Stimulated activated naive B cell treated with anti-CD40 and anti-IgM and Interleukin-4, amounts not matched to agents 10 μg/mL and 1 μg/mL and 100 μg/mL, for 72 hours (primary cell): Measurements from ENCODE around the gene YIPF3.
"Not testable (repeated sequence)": the region's sequence is repeated elsewhere in the genome, so short reads cannot be mapped to it uniquely, and the experiment has no call there.

ENCODE experiments used
- ATAC-seq, 2 donors: fragments of 150-1000 bp; cut with Tn5 transposase; replicated peaks; 2 replicates each; pipeline ENCODE4 v1.10.0; 2021; ENCODE audit warnings: moderate library complexity in 1 of 2
- DNase-seq: peaks from one replicate; pipeline ENCODE4 v3.0.0; 2021
- H3K27ac Mint-ChIP-seq: one replicate; pipeline ENCODE4 v1.8.0; 2022; ENCODE audit warnings: mild to moderate bottlenecking, mixed read lengths
- H3K27me3 Mint-ChIP-seq, 2 donors: one replicate each; pipeline ENCODE4 v1.8.0; 2022; ENCODE audit warnings: mixed read lengths in 2 of 2
- H3K36me3 Mint-ChIP-seq, 2 donors: one replicate each; pipeline ENCODE4 v1.8.0; 2022; ENCODE audit warnings: mixed read lengths in 2 of 2, mild to moderate bottlenecking in 1 of 2
- H3K4me1 Mint-ChIP-seq, 2 donors: one replicate each; pipeline ENCODE4 v1.8.0; 2022; ENCODE audit warnings: mixed read lengths in 2 of 2, mild to moderate bottlenecking in 1 of 2
- H3K4me3 Mint-ChIP-seq, 2 donors: one replicate each; pipeline ENCODE4 v1.8.0; 2022; ENCODE audit warnings: mild to moderate bottlenecking in 2 of 2, mixed read lengths in 2 of 2, moderate library complexity in 1 of 2
- H3K9me3 Mint-ChIP-seq, 2 donors: one replicate each; pipeline ENCODE4 v1.8.0; 2022; ENCODE audit warnings: mixed read lengths in 2 of 2, mild to moderate bottlenecking in 1 of 2

YIPF3 gene

GRCh38 chr6:43516697-43517504 lies at the start of gene YIPF3, which contains the start of gene POLR1C:
YIPF3 (minus strand) TSS chr6:43516926; CDS start chr6:43516807, 119 bp downstream.
POLR1C (plus strand) TSS chr6:43517089; CDS start chr6:43517110, 21 bp downstream.
- Mint-ChIP-seq H3K27ac (no peak within 1 kb of the TSS), H3K36me3 (peaks cover 20 to 27% of the 10 kb centered on the region in 2 donors), H3K27me3 (no peaks in the 10 kb centered on the region), H3K4me3 (no peak within 1 kb of the TSS), H3K4me1 (peaks cover 16 to 19% of the 10 kb centered on the region in 2 donors), H3K9me3 (no peaks in the 10 kb centered on the region)
- ATAC-seq (peak; percentile 95 to 96), DNase-seq (peak; percentile 96)

- no peaks in the 10 kb centered on the region for H3K27me3 Mint-ChIP-seq
- no peaks in the 10 kb centered on the region for H3K4me1 Mint-ChIP-seq
- no peak for ATAC-seq
- DNase-seq: no peak
- no peak overlapping the region for H3K27ac Mint-ChIP-seq
- peaks cover 28 to 57% of the 10 kb centered on the region in 2 donors for H3K36me3 Mint-ChIP-seq
- no peaks in the 10 kb centered on the region for H3K9me3 Mint-ChIP-seq
- H3K4me3 Mint-ChIP-seq: no peak overlapping the region
Measured at GRCh38 chr6:43559328-43559727, 42.6 kb upstream of the YIPF3 start.

GRCh38 chr6:43557620-43558019 lies 40.9 kb upstream of the YIPF3 start:
- not testable (repeated sequence) for H3K9me3 Mint-ChIP-seq, DNase-seq, H3K27ac Mint-ChIP-seq, H3K27me3 Mint-ChIP-seq, H3K4me1 Mint-ChIP-seq, ATAC-seq, H3K4me3 Mint-ChIP-seq
- peaks cover 33 to 64% of the 10 kb centered on the region in 2 donors for H3K36me3 Mint-ChIP-seq

GRCh38 chr6:43547222-43547621 lies 30.5 kb upstream of the YIPF3 start:
- ATAC-seq (no peak), DNase-seq (no peak)
- Mint-ChIP-seq H3K4me3 (no peak overlapping the region), H3K27ac (peak overlapping the region; percentile 53), H3K4me1 (peaks cover 0 to 2% of the 10 kb centered on the region in 2 donors), H3K36me3 (peaks cover 30 to 46% of the 10 kb centered on the region in 2 donors), H3K27me3 (no peaks in the 10 kb centered on the region), H3K9me3 (no peaks in the 10 kb centered on the region)

GRCh38 chr6:43544461-43544860 lies 27.7 kb upstream of the YIPF3 start:
- ATAC-seq (no peak), DNase-seq (no peak)
- Mint-ChIP-seq H3K27ac (no peak overlapping the region), H3K27me3 (no peaks in the 10 kb centered on the region), H3K4me1 (peaks cover 5% of the 10 kb centered on the region in 2 donors), H3K36me3 (peaks cover 31 to 45% of the 10 kb centered on the region in 2 donors), H3K4me3 (no peak overlapping the region), H3K9me3 (no peaks in the 10 kb centered on the region)

- no peak for DNase-seq
Measured at GRCh38 chr6:43541774-43542471, 25.2 kb upstream of the YIPF3 start.

GRCh38 chr6:43540507-43540906 lies 23.8 kb upstream of the YIPF3 start:
- ATAC-seq (no peak), DNase-seq (no peak)
- H3K4me1 Mint-ChIP-seq: peaks cover 3 to 5% of the 10 kb centered on the region in 2 donors
- no peaks in the 10 kb centered on the region for H3K9me3 Mint-ChIP-seq
- peaks cover 33 to 34% of the 10 kb centered on the region in 2 donors for H3K36me3 Mint-ChIP-seq
- no peak overlapping the region for H3K4me3 Mint-ChIP-seq
- H3K27ac Mint-ChIP-seq: no peak overlapping the region
- no peaks in the 10 kb centered on the region for H3K27me3 Mint-ChIP-seq

More at GRCh38 chr6:43541774-43542471, 25.2 kb upstream of the YIPF3 start:
- peaks cover 35 to 42% of the 10 kb centered on the region in 2 donors for H3K36me3 Mint-ChIP-seq
- H3K4me1 Mint-ChIP-seq: peaks cover 3 to 5% of the 10 kb centered on the region in 2 donors
- H3K9me3 Mint-ChIP-seq: no peaks in the 10 kb centered on the region
- H3K27ac Mint-ChIP-seq: peak overlapping the region; percentile 47
- H3K27me3 Mint-ChIP-seq: no peaks in the 10 kb centered on the region
- no peak overlapping the region for H3K4me3 Mint-ChIP-seq
- ATAC-seq: peak in 1 of 2 donors; percentile 29

GRCh38 chr6:43539409-43539808 lies 22.7 kb upstream of the YIPF3 start:
- peaks cover 34 to 36% of the 10 kb centered on the region in 2 donors for H3K36me3 Mint-ChIP-seq
- not testable (repeated sequence) for ATAC-seq, H3K4me1 Mint-ChIP-seq, H3K27me3 Mint-ChIP-seq, H3K4me3 Mint-ChIP-seq, H3K9me3 Mint-ChIP-seq, H3K27ac Mint-ChIP-seq, DNase-seq

GRCh38 chr6:43538986-43539385 lies 22.3 kb upstream of the YIPF3 start:
- not testable (repeated sequence) for H3K9me3 Mint-ChIP-seq, H3K4me1 Mint-ChIP-seq, H3K4me3 Mint-ChIP-seq, DNase-seq, H3K27ac Mint-ChIP-seq, ATAC-seq, H3K27me3 Mint-ChIP-seq
- peaks cover 34 to 38% of the 10 kb centered on the region in 2 donors for H3K36me3 Mint-ChIP-seq

- Mint-ChIP-seq H3K4me1 (peaks cover 0 to 1% of the 10 kb centered on the region in 2 donors), H3K27ac (no peak overlapping the region), H3K4me3 (no peak overlapping the region), H3K36me3 (peaks cover 31 to 55% of the 10 kb centered on the region in 2 donors), H3K9me3 (no peaks in the 10 kb centered on the region), H3K27me3 (no peaks in the 10 kb centered on the region)
- ATAC-seq (no peak), DNase-seq (no peak)
Measured at GRCh38 chr6:43532201-43532600, 15.5 kb upstream of the YIPF3 start.

- Mint-ChIP-seq H3K4me3 (no peak overlapping the region), H3K27me3 (no peaks in the 10 kb centered on the region), H3K9me3 (no peaks in the 10 kb centered on the region), H3K4me1 (peaks cover 5 to 10% of the 10 kb centered on the region in 2 donors), H3K27ac (peak overlapping the region; percentile 31), H3K36me3 (peaks cover 44 to 50% of the 10 kb centered on the region in 2 donors)
- DNase-seq: no peak
- ATAC-seq: no peak
Measured at GRCh38 chr6:43524483-43524961, 7.8 kb upstream of the YIPF3 start.

GRCh38 chr6:43523284-43523683 lies 6.6 kb upstream of the YIPF3 start:
- DNase-seq (no peak), ATAC-seq (peak in 1 of 2 donors; percentile 16)
- Mint-ChIP-seq H3K9me3 (no peaks in the 10 kb centered on the region), H3K27me3 (no peaks in the 10 kb centered on the region), H3K27ac (no peak overlapping the region), H3K4me1 (peaks cover 7 to 10% of the 10 kb centered on the region in 2 donors), H3K4me3 (no peak overlapping the region), H3K36me3 (peaks cover 44 to 48% of the 10 kb centered on the region in 2 donors)

- H3K27ac Mint-ChIP-seq: peak overlapping the region; percentile 52
- no peak for ATAC-seq
Measured at GRCh38 chr6:43522547-43523261, 6.0 kb upstream of the YIPF3 start.

GRCh38 chr6:43521836-43522235 lies 5.1 kb upstream of the YIPF3 start:
- Mint-ChIP-seq H3K9me3 (no peaks in the 10 kb centered on the region), H3K4me3 (no peak overlapping the region), H3K36me3 (peaks cover 35 to 37% of the 10 kb centered on the region in 2 donors), H3K27ac (no peak overlapping the region), H3K27me3 (no peaks in the 10 kb centered on the region), H3K4me1 (peaks cover 7 to 10% of the 10 kb centered on the region in 2 donors)
- ATAC-seq (no peak), DNase-seq (no peak)

More at GRCh38 chr6:43522547-43523261, 6.0 kb upstream of the YIPF3 start:
- DNase-seq: no peak
- Mint-ChIP-seq H3K4me1 (peaks cover 7 to 10% of the 10 kb centered on the region in 2 donors), H3K9me3 (no peaks in the 10 kb centered on the region), H3K4me3 (no peak overlapping the region), H3K27me3 (no peaks in the 10 kb centered on the region), H3K36me3 (peaks cover 41 to 44% of the 10 kb centered on the region in 2 donors)
